ENCODE results near the gene SCFD2.

DNA sequence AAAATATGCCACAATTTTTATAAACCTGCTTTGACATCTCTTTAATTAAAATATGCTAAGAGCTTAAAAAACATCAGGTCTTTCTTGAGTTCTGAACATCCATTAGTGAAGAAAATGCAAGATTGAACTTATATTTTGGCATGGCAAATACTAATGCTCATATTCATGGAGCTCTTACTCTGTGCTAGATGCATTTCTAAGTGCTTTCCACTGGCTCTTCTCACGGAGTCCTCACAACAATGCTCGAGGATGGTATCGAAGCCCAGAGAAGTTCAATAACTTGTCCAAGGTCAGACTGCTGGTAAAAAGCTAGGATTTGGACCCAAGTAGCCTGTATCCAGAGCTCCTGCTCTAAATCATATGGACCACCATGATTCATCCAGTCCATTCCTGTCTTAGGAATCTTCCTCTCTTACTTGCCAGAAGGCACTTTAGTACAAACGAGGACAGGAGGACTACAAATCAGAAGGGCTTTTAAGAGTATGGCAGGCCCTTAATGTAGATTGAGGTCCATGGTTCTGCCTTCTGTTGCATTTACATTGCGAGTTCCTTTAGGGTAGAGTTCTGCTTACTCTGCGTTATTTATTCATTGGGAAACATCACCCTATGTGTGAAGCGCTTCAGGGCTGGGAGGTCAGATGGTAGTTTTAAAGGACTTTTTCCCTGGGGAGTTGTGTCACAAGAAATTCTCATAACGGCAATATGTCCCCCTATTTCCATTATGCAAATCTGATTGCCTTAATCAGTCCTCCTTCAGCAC is 304.6 kb downstream of the SCFD2 start:
- TF ChIP-seq ZNF274 (IDR thresholded peaks at IDR 0.05; ENCODE audit: low read depth, low read length) (no peak), YY1 (IDR thresholded peaks at IDR 0.05; ENCODE audit: insufficient read depth, insufficient read length) (no peak), SUZ12 (IDR thresholded peaks at IDR 0.05; ENCODE audit: extremely low read depth, insufficient read depth, insufficient read length) (no peak)
